ENCODE results near the gene KCNK3.

DNA sequence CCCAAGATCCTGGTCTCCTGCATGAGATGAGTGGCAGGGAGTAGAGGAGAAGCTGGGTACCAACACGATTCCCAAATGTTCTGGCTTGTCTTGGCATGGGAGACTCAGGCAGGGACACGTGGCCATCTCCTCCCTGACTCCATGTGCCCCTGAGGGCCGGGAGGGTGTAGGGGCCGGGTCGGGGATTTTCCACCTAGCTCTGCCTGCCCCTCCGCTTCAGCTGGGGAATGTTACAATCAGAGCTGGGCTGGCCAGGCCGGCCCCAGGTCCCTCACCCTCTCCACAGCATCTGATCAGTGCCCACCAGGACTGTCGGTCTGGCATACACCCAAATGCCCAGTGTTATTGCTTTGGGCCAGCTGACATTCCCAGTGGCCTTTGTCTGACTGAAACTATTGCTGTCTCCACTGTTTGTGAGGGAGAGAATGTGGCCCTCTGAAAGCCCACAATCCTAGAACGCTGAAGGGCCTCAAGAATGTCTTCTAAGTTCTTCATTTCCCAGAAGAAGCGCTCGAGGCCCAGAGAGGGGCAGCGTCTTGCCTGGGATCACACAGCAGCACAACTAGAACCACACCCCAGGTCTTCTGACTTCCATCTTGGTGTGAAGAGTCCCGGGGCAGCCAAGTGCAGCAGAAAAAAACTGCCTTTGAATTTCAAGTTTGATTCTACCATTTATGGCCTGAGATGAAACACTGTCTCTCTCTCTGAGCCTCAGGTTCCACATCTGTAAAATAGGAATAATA lies 23.2 kb downstream of the KCNK3 start:
- no peak for TF ChIP-seq EZH2 (IDR thresholded peaks at IDR 0.05; ENCODE audit: insufficient read depth, low read length)
- TF ChIP-seq, protein P1, sequence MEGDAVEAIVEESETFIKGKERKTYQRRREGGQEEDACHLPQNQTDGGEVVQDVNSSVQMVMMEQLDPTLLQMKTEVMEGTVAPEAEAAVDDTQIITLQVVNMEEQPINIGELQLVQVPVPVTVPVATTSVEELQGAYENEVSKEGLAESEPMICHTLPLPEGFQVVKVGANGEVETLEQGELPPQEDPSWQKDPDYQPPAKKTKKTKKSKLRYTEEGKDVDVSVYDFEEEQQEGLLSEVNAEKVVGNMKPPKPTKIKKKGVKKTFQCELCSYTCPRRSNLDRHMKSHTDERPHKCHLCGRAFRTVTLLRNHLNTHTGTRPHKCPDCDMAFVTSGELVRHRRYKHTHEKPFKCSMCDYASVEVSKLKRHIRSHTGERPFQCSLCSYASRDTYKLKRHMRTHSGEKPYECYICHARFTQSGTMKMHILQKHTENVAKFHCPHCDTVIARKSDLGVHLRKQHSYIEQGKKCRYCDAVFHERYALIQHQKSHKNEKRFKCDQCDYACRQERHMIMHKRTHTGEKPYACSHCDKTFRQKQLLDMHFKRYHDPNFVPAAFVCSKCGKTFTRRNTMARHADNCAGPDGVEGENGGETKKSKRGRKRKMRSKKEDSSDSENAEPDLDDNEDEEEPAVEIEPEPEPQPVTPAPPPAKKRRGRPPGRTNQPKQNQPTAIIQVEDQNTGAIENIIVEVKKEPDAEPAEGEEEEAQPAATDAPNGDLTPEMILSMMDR (IDR thresholded peaks at IDR 0.05; ENCODE audit: insufficient read depth, low read depth, low read length), result no peak

Data from astrocyte (in vitro differentiated cells and primary cell).